Right lobe of liver (tissue), 4 donors: ENCODE results near the gene MAML3.

Experiments
- POLR2A ChIP-seq: fragments of 450-650 bp; IDR thresholded peaks from one replicate; pipeline ENCODE4 v1.6.1; 2017; ENCODE audit warnings: antibody characterized with exemption, mild to moderate bottlenecking
- TF ChIP-seq, protein P1 (sequence below), 4 donors: fragments of 200-600 bp in 3 of 4; fragments of 450-650 bp in 1 of 4; IDR thresholded peaks; one replicate each; pipeline versions ENCODE4 v1.5.1 to v1.8.0; 2016 to 2022; ENCODE audit warnings: antibody characterized with exemption in 4 of 4, mild to moderate bottlenecking in 2 of 4
- donor health status: DM: no; HTN: no; CAD: no.
- donor health status: DM: no; HTN: no; CAD: no.
- donor health status: DM: no; HTN: yes; CAD: no.

DNA sequence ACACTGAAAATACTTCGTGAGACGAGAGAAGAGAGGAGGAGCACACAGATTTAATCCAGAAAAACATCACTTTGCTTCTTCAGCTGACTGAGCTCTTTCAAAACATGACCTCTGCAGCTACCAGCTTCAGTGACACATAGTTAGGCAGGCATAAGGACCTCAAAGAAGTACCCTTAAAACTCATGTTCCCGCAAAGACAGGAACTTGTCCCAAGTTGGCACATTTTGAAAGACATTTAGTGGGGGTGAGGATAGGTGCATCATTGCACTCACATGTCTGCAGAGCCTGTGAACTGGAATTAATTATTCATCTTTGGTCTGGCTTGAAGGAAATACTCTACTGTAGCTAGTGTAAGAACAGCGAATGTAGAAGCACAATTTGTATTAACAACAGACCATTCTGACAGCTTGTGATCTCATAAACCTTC lies 266.6 kb downstream of the MAML3 start:
- TF ChIP-seq, protein P1, sequence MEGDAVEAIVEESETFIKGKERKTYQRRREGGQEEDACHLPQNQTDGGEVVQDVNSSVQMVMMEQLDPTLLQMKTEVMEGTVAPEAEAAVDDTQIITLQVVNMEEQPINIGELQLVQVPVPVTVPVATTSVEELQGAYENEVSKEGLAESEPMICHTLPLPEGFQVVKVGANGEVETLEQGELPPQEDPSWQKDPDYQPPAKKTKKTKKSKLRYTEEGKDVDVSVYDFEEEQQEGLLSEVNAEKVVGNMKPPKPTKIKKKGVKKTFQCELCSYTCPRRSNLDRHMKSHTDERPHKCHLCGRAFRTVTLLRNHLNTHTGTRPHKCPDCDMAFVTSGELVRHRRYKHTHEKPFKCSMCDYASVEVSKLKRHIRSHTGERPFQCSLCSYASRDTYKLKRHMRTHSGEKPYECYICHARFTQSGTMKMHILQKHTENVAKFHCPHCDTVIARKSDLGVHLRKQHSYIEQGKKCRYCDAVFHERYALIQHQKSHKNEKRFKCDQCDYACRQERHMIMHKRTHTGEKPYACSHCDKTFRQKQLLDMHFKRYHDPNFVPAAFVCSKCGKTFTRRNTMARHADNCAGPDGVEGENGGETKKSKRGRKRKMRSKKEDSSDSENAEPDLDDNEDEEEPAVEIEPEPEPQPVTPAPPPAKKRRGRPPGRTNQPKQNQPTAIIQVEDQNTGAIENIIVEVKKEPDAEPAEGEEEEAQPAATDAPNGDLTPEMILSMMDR (IDR thresholded peaks at IDR 0.05), result no peak
- no peak for TF ChIP-seq POLR2A
